GM12878 (cell line): ENCODE measurements around the gene CMYA5. TPM values are rescaled to one million over a fixed set of nuclear protein-coding genes. Genes with fewer than 3 reads are reported as not detected.

Experiments used
- ATAC-seq: fragments of 200-7000 bp; cut with Tn5 transposase; 3 replicates; pipeline ENCODE4 v1.9.1; 2020; ENCODE audit warnings: mild to moderate bottlenecking, moderate library complexity
- BruUV-seq: library from RNA; stranded (reverse); fragments of 400-500 nt; replicated peaks from 2 replicates; lab custom pipeline; 2021; lab: Mats Ljungman, UMichigan
- CTCF ChIA-PET: fragments of 300-600 bp; sonication (Branson Sonifier 250); formaldehyde crosslinking; extraction: SDS; loops from one replicate; lab custom pipeline; 2021; ENCODE audit warnings: inconsistent platforms; lab: Yijun Ruan, JAX
- POLR2A ChIA-PET: fragments of 350-600 bp; formaldehyde crosslinking; extraction: SDS; loops from one replicate; lab custom pipeline; 2021; ENCODE audit warnings: inconsistent platforms; lab: Charles Lee
- RAD21 ChIA-PET: fragments of 300-600 bp; sonication (Branson Sonifier 250); formaldehyde crosslinking; loops from one replicate; lab custom pipeline; 2023; ENCODE audit warnings: antibody characterized with exemption; ENCODE audit not compliant: unreplicated experiment; lab: Charles Lee
- SMC1A ChIA-PET: fragments of 300-600 bp; sonication (Branson Sonifier 250); formaldehyde crosslinking; loops from one replicate; lab custom pipeline; 2023; ENCODE audit not compliant: unreplicated experiment, uncharacterized antibody; lab: Charles Lee
- DNase-seq: peaks from one replicate; pipeline ENCODE4 v3.0.0-alpha.2; 2011; ENCODE audit warnings: low read depth, low spot score
- FAIRE-seq: peaks from 3 replicates; lab custom pipeline; 2011; peaks lifted over from hg19 to GRCh38; lab: Jason Lieb, UNC
- H2AFZ ChIP-seq: 2 replicates; pipeline ENCODE4 v1.6.0; 2011; ENCODE audit warnings: low read depth, low read length, control low read depth; ENCODE audit not compliant: control insufficient read depth
- H3K27ac ChIP-seq: 2 replicates; pipeline ENCODE4 v1.5.1; 2011; ENCODE audit warnings: control low read depth; ENCODE audit not compliant: control insufficient read depth, insufficient read depth
- H3K27me3 ChIP-seq, 2 experiments: replicated peaks in 1 of 2; 2 replicates each; pipeline versions ENCODE4 v1.6.0 to v1.6.1; 2011; ENCODE audit warnings: low read length in 1 of 2; ENCODE audit not compliant: control insufficient read depth in 2 of 2, insufficient read depth in 2 of 2
- H3K36me3 ChIP-seq, 2 experiments: 2 replicates each; pipeline ENCODE4 v1.5.1; 2011; ENCODE audit warnings: low read length in 1 of 2; ENCODE audit not compliant: control insufficient read depth in 2 of 2, insufficient read depth in 2 of 2
- H3K4me1 ChIP-seq: 2 replicates; pipeline ENCODE4 v1.6.1; 2011; ENCODE audit warnings: mild to moderate bottlenecking, low read length, moderate library complexity, mixed read lengths; ENCODE audit not compliant: control insufficient read depth, insufficient read depth
- H3K4me2 ChIP-seq: 2 replicates; pipeline ENCODE4 v1.6.0; 2011; ENCODE audit warnings: control low read depth; ENCODE audit not compliant: control insufficient read depth, insufficient read depth
- H3K4me3 ChIP-seq: fragments of 200-600 bp; sonication (generic); 2 replicates; pipeline ENCODE4 v1.5.1; 2016
- H3K79me2 ChIP-seq: 2 replicates; pipeline ENCODE4 v1.6.0; 2011; ENCODE audit warnings: low read length; ENCODE audit not compliant: control insufficient read depth, insufficient read depth
- H3K9ac ChIP-seq: 2 replicates; pipeline ENCODE4 v1.8.0; 2011; ENCODE audit warnings: low read length, control low read depth, mixed read lengths; ENCODE audit not compliant: control insufficient read depth, insufficient read depth
- H3K9me3 ChIP-seq: replicated peaks from 3 replicates; pipeline ENCODE4 v1.5.1; 2011; ENCODE audit warnings: mild to moderate bottlenecking, low read length; ENCODE audit not compliant: control insufficient read depth, insufficient read depth
- H4K20me1 ChIP-seq: 2 replicates; pipeline ENCODE4 v1.6.0; 2011; ENCODE audit not compliant: control insufficient read depth, insufficient read depth
- BHLHE40 ChIP-seq, 2 experiments: fragments of 450-650 bp in 1 of 2; IDR thresholded peaks; 2 replicates each; pipeline ENCODE4 v1.6.1; 2011 to 2017; ENCODE audit warnings: low read depth in 2 of 2, borderline replicate concordance in 1 of 2, improper control_type of control experiment in 1 of 2, low read length in 1 of 2, mild to moderate bottlenecking in 1 of 2
- CEBPZ ChIP-seq: fragments of 150-350 bp; IDR thresholded peaks from 2 replicates; pipeline ENCODE4 v1.6.1; 2016; ENCODE audit warnings: low read depth, low read length
- HCFC1 ChIP-seq: fragments of 150-350 bp; IDR thresholded peaks from 2 replicates; pipeline ENCODE4 v1.6.1; 2014; ENCODE audit warnings: low read length
- HSF1 ChIP-seq: fragments of 150-350 bp; IDR thresholded peaks from 2 replicates; pipeline ENCODE4 v1.6.1; 2014; ENCODE audit warnings: mild to moderate bottlenecking, low read depth, low read length
- KDM1A ChIP-seq: fragments of 200-600 bp; sonication (generic); IDR thresholded peaks from 2 replicates; pipeline ENCODE4 v1.6.1; 2016; ENCODE audit warnings: borderline replicate concordance
- LARP7 ChIP-seq: fragments of 450-650 bp; IDR thresholded peaks from 2 replicates; pipeline ENCODE4 v1.6.1; 2017; ENCODE audit warnings: mild to moderate bottlenecking
- MEF2B ChIP-seq: fragments of 450-650 bp; IDR thresholded peaks from 2 replicates; pipeline ENCODE4 v1.6.1; 2018; ENCODE audit warnings: mild to moderate bottlenecking, moderate library complexity; ENCODE audit not compliant: partially characterized antibody, poor library complexity, severe bottlenecking
- MYC ChIP-seq: IDR thresholded peaks from 2 replicates; pipeline ENCODE4 v1.6.1; 2011; ENCODE audit warnings: mild to moderate bottlenecking, low read length, moderate library complexity, inconsistent platforms; ENCODE audit not compliant: insufficient read depth, insufficient replicate concordance, insufficient read length, severe bottlenecking
- RFX5 ChIP-seq: IDR thresholded peaks from 2 replicates; pipeline ENCODE4 v1.6.1; 2011; ENCODE audit warnings: low read depth, low read length, improper control_type of control experiment
- RUNX3 ChIP-seq: IDR thresholded peaks from 2 replicates; pipeline ENCODE4 v1.6.1; 2012; ENCODE audit warnings: low read length, inconsistent platforms
- ZZZ3 ChIP-seq: IDR thresholded peaks from 2 replicates; pipeline ENCODE4 v1.6.1; 2011; ENCODE audit warnings: low read depth; ENCODE audit not compliant: control insufficient read depth, insufficient read length
- WGBS: methylation state at CpG from one replicate; pipeline ENCODE4 v1.1.6; 2016; ENCODE audit warnings: low lambda C conversion rate; ENCODE audit not compliant: insufficient replicate concordance, insufficient coverage; ENCODE audit errors: missing lambda C conversion rate; 5-methylcytosine and 5-hydroxymethylcytosine counted together
- in situ Hi-C: fragments of 300-500 bp; cut with MboI; formaldehyde crosslinking; loops from 9 replicates; pipeline ENCODE4 v1.14.3; 2018; ENCODE audit warnings: mixed read lengths
- intact Hi-C: fragments of 100-400 bp; cut with micrococcal nuclease; formaldehyde crosslinking; loops from one replicate; pipeline ENCODE4 v1.14.2; 2022; ENCODE audit not compliant: unreplicated experiment
- polyA plus RNA-seq, 11 experiments: library from polyadenylated mRNA; depleted of rRNA in 4 of 11; unstranded in 6 of 11; stranded (reverse) in 5 of 11; fragments of >200 nt; fragmentation: Nextera tagmentation in 4 of 11; fragmentation: Illumina TruSeq in 1 of 11; extraction: Ambion mirVana in 4 of 11; extraction: Trizol in 1 of 11; gene quantifications; 1 replicate in 1 of 11; 2 replicates in 10 of 11; pipeline versions ENCODE4 v1.2.1 to v1.2.3, GENCODE V29; 2011 to 2016; ENCODE audit warnings: inconsistent platforms in 2 of 11, missing spikeins in 2 of 11, low read depth in 1 of 11
- total RNA-seq, 4 experiments: library from RNA; depleted of rRNA in 3 of 4; stranded (reverse); fragments of >200 nt in 3 of 4; fragmentation: Illumina TruSeq in 1 of 4; extraction: Trizol in 1 of 4; gene quantifications; 2 replicates each; pipeline versions ENCODE4 v1.2.1 to v1.2.3, GENCODE V29; 2013 to 2021
- TF ChIP-seq, protein P1 (sequence below): fragments of 450-650 bp; formaldehyde crosslinking; IDR thresholded peaks from 2 replicates; pipeline ENCODE4 v1.4.0; 2020; ENCODE audit warnings: mild to moderate bottlenecking, moderate library complexity
- TF ChIP-seq, protein P2 (sequence below): fragments of 450-650 bp; IDR thresholded peaks from 2 replicates; pipeline ENCODE4 v1.6.1; 2014; ENCODE audit warnings: mild to moderate bottlenecking

CMYA5 gene
- total and polyA plus RNA-seq, 10 of the 15 experiments (the other 5 are each of a cell fraction or from before 2014, with no cell fraction given), result 0.01 to 0.34 (median 0.16) TPM; not detected in 1

DNA sequence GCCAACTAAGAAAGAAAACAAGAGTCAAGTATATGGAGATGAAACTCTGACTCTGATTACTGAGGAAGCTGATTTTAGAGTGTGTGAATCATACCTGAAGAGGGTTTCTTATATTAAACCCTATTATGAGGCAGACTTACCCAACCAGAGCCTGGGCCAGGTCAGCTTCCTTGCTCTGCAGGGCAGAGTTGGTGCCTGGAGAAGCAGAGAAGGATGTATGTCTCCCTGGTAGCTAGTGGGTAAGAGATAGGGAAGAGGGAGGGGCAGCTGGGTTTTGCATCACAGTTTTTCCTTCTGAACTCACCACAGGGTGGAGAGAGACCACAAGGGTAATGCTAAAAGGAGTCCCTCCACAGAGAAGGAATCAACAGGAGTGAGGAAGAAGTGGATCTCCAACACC, 104.1 kb downstream of the CMYA5 start (continued):
- TF ChIP-seq ZZZ3, result no peak

GRCh38 chr5:79794347-79794746, 104.7 kb downstream of the CMYA5 start:
- DNase-seq (no peak), FAIRE-seq (no peak), ATAC-seq (no peak)
- no peak overlapping the region for H3K4me3 ChIP-seq
- no peaks in the 10 kb centered on the region for H3K36me3 ChIP-seq
- POLR2A ChIA-PET, result no interaction called here
- no peak overlapping the region for H2AFZ ChIP-seq
- no peak overlapping the region for H3K4me2 ChIP-seq
- no peak overlapping the region for H3K9ac ChIP-seq
- BruUV-seq, result no TSS peak
- SMC1A ChIA-PET, result no interaction called here
- H3K27me3 ChIP-seq, result no peaks in the 10 kb centered on the region; a peak in 2 of 4 replicates
- in situ Hi-C loops, result no loop called here
- no peaks in the 10 kb centered on the region for H3K9me3 ChIP-seq
- RAD21 ChIA-PET, result no interaction called here
- intact Hi-C loops, result no loop called here
- H4K20me1 ChIP-seq, result no peaks in the 10 kb centered on the region
- H3K4me1 ChIP-seq, result no peaks in the 10 kb centered on the region
- H3K27ac ChIP-seq, result no peak overlapping the region
- H3K79me2 ChIP-seq, result no peaks in the 10 kb centered on the region
- CTCF ChIA-PET, result no interaction called here
- WGBS, result 79% methylated on average over 3 of the region's 3 CpGs
- TF ChIP-seq MEF2B, result no peak
- TF ChIP-seq CEBPZ, result no peak
- TF ChIP-seq, protein P1, sequence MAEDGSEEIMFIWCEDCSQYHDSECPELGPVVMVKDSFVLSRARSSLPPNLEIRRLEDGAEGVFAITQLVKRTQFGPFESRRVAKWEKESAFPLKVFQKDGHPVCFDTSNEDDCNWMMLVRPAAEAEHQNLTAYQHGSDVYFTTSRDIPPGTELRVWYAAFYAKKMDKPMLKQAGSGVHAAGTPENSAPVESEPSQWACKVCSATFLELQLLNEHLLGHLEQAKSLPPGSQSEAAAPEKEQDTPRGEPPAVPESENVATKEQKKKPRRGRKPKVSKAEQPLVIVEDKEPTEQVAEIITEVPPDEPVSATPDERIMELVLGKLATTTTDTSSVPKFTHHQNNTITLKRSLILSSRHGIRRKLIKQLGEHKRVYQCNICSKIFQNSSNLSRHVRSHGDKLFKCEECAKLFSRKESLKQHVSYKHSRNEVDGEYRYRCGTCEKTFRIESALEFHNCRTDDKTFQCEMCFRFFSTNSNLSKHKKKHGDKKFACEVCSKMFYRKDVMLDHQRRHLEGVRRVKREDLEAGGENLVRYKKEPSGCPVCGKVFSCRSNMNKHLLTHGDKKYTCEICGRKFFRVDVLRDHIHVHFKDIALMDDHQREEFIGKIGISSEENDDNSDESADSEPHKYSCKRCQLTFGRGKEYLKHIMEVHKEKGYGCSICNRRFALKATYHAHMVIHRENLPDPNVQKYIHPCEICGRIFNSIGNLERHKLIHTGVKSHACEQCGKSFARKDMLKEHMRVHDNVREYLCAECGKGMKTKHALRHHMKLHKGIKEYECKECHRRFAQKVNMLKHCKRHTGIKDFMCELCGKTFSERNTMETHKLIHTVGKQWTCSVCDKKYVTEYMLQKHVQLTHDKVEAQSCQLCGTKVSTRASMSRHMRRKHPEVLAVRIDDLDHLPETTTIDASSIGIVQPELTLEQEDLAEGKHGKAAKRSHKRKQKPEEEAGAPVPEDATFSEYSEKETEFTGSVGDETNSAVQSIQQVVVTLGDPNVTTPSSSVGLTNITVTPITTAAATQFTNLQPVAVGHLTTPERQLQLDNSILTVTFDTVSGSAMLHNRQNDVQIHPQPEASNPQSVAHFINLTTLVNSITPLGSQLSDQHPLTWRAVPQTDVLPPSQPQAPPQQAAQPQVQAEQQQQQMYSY, result no peak
- TF ChIP-seq HSF1, result no peak
- no peak for TF ChIP-seq LARP7
- no peak for TF ChIP-seq RFX5
- TF ChIP-seq RUNX3, result no peak
- TF ChIP-seq, protein P2, sequence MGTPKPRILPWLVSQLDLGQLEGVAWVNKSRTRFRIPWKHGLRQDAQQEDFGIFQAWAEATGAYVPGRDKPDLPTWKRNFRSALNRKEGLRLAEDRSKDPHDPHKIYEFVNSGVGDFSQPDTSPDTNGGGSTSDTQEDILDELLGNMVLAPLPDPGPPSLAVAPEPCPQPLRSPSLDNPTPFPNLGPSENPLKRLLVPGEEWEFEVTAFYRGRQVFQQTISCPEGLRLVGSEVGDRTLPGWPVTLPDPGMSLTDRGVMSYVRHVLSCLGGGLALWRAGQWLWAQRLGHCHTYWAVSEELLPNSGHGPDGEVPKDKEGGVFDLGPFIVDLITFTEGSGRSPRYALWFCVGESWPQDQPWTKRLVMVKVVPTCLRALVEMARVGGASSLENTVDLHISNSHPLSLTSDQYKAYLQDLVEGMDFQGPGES, result no peak
- no peak for TF ChIP-seq KDM1A
- no peak for TF ChIP-seq HCFC1
- TF ChIP-seq MYC, result no peak
- no peak for TF ChIP-seq BHLHE40 (IDR thresholded peaks at IDR 0.05; ENCODE audit: borderline replicate concordance in 1 of 2, low read depth in 2 of 2, low read length in 1 of 2)
